MM.1S (cell line): ENCODE data around the gene CDSN.

Experiments used
- DNase-seq: peaks from one replicate; pipeline ENCODE4 v3.0.0-alpha.2; 2015
- H2AFZ ChIP-seq: fragments of 300-600 bp; sonication (generic); 2 replicates; pipeline ENCODE4 v1.6.0; 2016; ENCODE audit warnings: antibody characterized with exemption, low read length
- H3F3A ChIP-seq: fragments of 300-600 bp; sonication (generic); 2 replicates; pipeline ENCODE4 v1.6.1; 2016; ENCODE audit warnings: mild to moderate bottlenecking, antibody characterized with exemption, low read length, moderate library complexity, mixed read lengths; ENCODE audit not compliant: insufficient read depth
- H3K27ac ChIP-seq: fragments of 300-600 bp; sonication (generic); 2 replicates; pipeline ENCODE4 v1.5.1; 2016; ENCODE audit warnings: mild to moderate bottlenecking, low read length
- H3K27me3 ChIP-seq: fragments of 300-600 bp; sonication (generic); replicated peaks from 2 replicates; pipeline ENCODE4 v1.6.0; 2016; ENCODE audit warnings: low read length; ENCODE audit not compliant: insufficient read depth
- H3K36me3 ChIP-seq: fragments of 300-600 bp; sonication (generic); replicated peaks from 2 replicates; pipeline ENCODE4 v1.6.1; 2016; ENCODE audit warnings: mild to moderate bottlenecking, low read length, mixed read lengths; ENCODE audit not compliant: insufficient read depth
- H3K4me1 ChIP-seq: fragments of 300-600 bp; sonication (generic); 2 replicates; pipeline ENCODE4 v1.6.1; 2016; ENCODE audit warnings: low read length, mixed read lengths
- H3K4me2 ChIP-seq: fragments of 300-600 bp; sonication (generic); 2 replicates; pipeline ENCODE4 v1.6.0; 2016; ENCODE audit warnings: low read depth, low read length
- H3K4me3 ChIP-seq: fragments of 300-600 bp; sonication (generic); 2 replicates; pipeline ENCODE4 v1.5.1; 2016; ENCODE audit warnings: low read length, mixed read lengths
- H3K79me2 ChIP-seq: fragments of 300-600 bp; sonication (generic); 2 replicates; pipeline ENCODE4 v1.6.1; 2016; ENCODE audit warnings: mixed run types, low read length, mixed read lengths
- H3K9ac ChIP-seq: fragments of 300-600 bp; sonication (generic); 2 replicates; pipeline ENCODE4 v1.6.1; 2016; ENCODE audit warnings: low read length, mixed read lengths
- H3K9me2 ChIP-seq: fragments of 300-600 bp; sonication (generic); replicated peaks from 2 replicates; pipeline ENCODE4 v1.6.1; 2016; ENCODE audit warnings: mild to moderate bottlenecking, low read length, mixed read lengths; ENCODE audit not compliant: insufficient read depth
- H3K9me3 ChIP-seq: fragments of 300-600 bp; sonication (generic); replicated peaks from 2 replicates; pipeline ENCODE4 v1.6.1; 2016; ENCODE audit warnings: mild to moderate bottlenecking, low read length, mixed read lengths; ENCODE audit not compliant: insufficient read depth
- H4K20me1 ChIP-seq: fragments of 300-600 bp; sonication (generic); 2 replicates; pipeline ENCODE4 v1.6.1; 2016; ENCODE audit warnings: mild to moderate bottlenecking, low read length, moderate library complexity, mixed read lengths; ENCODE audit not compliant: insufficient read depth
- EZH2 ChIP-seq: fragments of 300-600 bp; sonication (generic); optimal IDR thresholded peaks from 2 replicates; pipeline ENCODE3; 2017; ENCODE audit warnings: low read depth, mild to moderate bottlenecking, antibody characterized with exemption, low read length, mixed read lengths
- EZH2phosphoT487 ChIP-seq: fragments of 300-600 bp; sonication (generic); IDR thresholded peaks from 2 replicates; pipeline ENCODE4 v1.6.1; 2018; ENCODE audit warnings: antibody characterized with exemption, low read length
- TF ChIP-seq, protein P1 (sequence below): fragments of 300-600 bp; sonication (generic); IDR thresholded peaks from 2 replicates; pipeline ENCODE4 v1.5.1; 2016; ENCODE audit warnings: antibody characterized with exemption, low read length, mixed read lengths

Gene CDSN

DNA sequence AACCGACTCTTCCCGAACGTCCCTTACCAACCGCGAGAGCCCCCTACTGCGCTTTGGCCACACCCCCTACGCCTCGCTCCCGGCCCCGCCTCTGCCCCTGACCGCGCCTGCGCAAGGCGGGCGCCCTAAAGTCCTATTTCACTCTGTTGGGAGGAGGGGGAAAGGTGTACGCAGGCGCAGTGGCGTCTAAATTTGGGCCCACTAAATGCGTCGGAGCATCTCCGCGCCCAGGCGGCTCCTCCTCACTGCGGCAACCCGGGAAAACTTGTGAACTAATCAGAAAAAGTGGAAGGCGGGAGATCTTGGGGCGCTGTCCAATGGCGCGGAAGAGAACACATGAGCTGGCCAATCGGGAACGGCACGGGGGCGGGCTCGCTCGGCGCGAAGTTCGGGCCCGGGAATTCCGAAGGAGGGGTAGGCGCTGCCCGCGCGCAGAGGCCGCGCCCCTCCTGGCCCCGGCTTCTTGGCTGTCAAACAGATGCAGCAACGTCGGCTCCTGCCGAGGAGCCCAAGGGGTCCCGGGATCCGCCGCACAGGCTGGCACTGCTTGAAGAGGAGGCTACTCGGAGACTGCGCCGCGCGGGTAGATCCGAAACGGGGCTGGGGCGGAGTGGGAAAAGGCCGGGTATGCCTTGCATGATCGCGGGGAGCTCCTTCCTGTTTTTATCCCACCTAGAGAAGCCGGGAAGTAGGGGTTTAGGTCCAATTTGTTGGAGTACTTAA, 38.1 kb upstream of the CDSN start, which contains the start of gene TCF19:
Gene TCF19 (plus strand): TSS at position 450 of the 723 bp plus-strand sequence. CDS start 881 bp downstream, outside the sequence.
- Histone ChIP-seq H3K36me3 (no peaks in the 10 kb centered on the region), H3K9ac (peak within 1 kb of the TSS; percentile 85), H3K27me3 (no peaks in the 10 kb centered on the region), H2AFZ (peak within 1 kb of the TSS; percentile 87), H3K4me2 (peak within 1 kb of the TSS; percentile 98), H3K9me3 (no peaks in the 10 kb centered on the region), H3K9me2 (no peaks in the 10 kb centered on the region), H3F3A (0 out of 2 replicates have a peak, but pooled peaks cover 8% of the 10 kb centered on the region), H3K4me3 (peak within 1 kb of the TSS; percentile 84), H3K4me1 (peaks cover 29% of the 10 kb centered on the region), H3K27ac (peak within 1 kb of the TSS; percentile 46; the same call in 1 of the 2 replicates), H4K20me1 (no peaks in the 10 kb centered on the region; the same call in 1 of the 2 replicates), H3K79me2 (peaks cover 40% of the 10 kb centered on the region)
- TF ChIP-seq, protein P1, sequence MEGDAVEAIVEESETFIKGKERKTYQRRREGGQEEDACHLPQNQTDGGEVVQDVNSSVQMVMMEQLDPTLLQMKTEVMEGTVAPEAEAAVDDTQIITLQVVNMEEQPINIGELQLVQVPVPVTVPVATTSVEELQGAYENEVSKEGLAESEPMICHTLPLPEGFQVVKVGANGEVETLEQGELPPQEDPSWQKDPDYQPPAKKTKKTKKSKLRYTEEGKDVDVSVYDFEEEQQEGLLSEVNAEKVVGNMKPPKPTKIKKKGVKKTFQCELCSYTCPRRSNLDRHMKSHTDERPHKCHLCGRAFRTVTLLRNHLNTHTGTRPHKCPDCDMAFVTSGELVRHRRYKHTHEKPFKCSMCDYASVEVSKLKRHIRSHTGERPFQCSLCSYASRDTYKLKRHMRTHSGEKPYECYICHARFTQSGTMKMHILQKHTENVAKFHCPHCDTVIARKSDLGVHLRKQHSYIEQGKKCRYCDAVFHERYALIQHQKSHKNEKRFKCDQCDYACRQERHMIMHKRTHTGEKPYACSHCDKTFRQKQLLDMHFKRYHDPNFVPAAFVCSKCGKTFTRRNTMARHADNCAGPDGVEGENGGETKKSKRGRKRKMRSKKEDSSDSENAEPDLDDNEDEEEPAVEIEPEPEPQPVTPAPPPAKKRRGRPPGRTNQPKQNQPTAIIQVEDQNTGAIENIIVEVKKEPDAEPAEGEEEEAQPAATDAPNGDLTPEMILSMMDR: no peak
- TF ChIP-seq EZH2: no peak
- TF ChIP-seq EZH2phosphoT487: no peak
- DNase-seq: peak; percentile 98

DNA sequence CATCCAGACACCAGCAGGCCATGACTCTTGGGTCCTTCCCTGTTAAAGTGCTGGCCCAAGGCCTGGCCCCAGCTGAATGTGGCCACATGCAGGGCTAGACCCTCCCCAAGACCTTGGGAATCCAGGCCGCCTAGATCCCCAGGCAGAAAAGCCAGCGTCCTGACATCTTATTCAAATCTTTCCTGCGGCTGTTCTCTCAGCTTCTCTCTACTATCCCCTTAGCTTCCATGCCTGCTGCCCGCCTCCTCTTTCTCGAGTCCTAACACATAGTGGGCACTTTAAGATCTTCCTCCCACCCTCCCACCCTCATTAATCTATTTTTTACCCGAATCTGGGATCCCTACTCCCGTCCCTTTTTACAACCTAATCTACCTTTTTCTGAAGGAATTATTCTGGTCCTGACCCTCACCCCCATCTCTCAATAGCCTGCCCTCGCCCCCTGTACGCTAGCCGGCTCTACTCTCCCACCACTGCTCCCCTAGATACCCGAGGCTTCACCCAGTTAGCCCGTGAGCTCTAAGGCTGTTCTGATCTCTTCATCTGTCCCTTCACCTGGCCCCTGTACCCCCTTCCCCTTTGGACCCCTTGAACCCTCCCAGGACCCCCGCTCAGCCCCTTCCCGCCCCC, 37.4 kb upstream of the CDSN start, which contains the start of gene CCHCR1:
Gene CCHCR1 (minus strand): TSS at position 290 of the 627 bp plus-strand sequence. CDS start 202 bp downstream, at position 88.
- peak within 1 kb of the TSS; percentile 46; the same call in 1 of the 2 replicates for H3K27ac ChIP-seq
- no peaks in the 10 kb centered on the region for H3K9me2 ChIP-seq
- peak within 1 kb of the TSS; percentile 98 for H3K4me2 ChIP-seq
- no peaks in the 10 kb centered on the region; the same call in 1 of the 2 replicates for H4K20me1 ChIP-seq
- no peaks in the 10 kb centered on the region for H3K9me3 ChIP-seq
- peaks cover 22% of the 10 kb centered on the region for H3K4me1 ChIP-seq
- TF ChIP-seq EZH2 (no peak), EZH2phosphoT487 (no peak)
- TF ChIP-seq, protein P1: no peak
- H3F3A ChIP-seq: 0 out of 2 replicates have a peak, but pooled peaks cover 8% of the 10 kb centered on the region
- H2AFZ ChIP-seq: peak within 1 kb of the TSS; percentile 87
- H3K27me3 ChIP-seq: no peaks in the 10 kb centered on the region
- H3K79me2 ChIP-seq: peaks cover 40% of the 10 kb centered on the region
- DNase-seq: no peak
- H3K9ac ChIP-seq: peak within 1 kb of the TSS; percentile 85
- peak within 1 kb of the TSS; percentile 84 for H3K4me3 ChIP-seq
- H3K36me3 ChIP-seq: no peaks in the 10 kb centered on the region

DNA sequence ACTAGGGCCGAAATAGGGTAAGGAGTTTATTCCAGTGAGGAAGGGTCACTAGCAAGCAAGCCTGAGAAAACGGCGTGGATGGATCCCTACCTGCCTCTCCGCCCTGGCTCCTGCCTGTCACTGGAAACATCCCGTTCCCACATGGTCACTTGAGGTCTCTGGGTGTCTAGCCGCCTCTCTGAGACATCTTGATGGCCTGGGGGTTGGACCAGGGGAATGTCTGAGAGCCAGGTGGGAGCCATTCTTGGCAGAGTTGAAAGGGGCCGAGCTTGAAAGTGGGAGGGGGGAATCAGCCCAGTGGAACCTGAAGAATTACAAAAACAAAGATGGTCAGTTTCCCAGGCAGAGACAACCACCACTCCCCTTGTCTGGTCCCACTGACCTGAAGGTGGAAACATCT, 36.4 kb upstream of the CDSN start:
- H3K9ac ChIP-seq: no peak overlapping the region
- no peaks in the 10 kb centered on the region for H3K9me3 ChIP-seq
- 0 out of 2 replicates have a peak, but pooled peaks cover 8% of the 10 kb centered on the region for H3F3A ChIP-seq
- no peak for TF ChIP-seq EZH2
- no peak for TF ChIP-seq EZH2phosphoT487
- TF ChIP-seq, protein P1: no peak
- no peak overlapping the region for H3K4me2 ChIP-seq
- H3K36me3 ChIP-seq: no peaks in the 10 kb centered on the region
- no peak overlapping the region for H3K27ac ChIP-seq
- H3K4me3 ChIP-seq: no peak overlapping the region
- H4K20me1 ChIP-seq: no peaks in the 10 kb centered on the region
- no peak overlapping the region for H2AFZ ChIP-seq
- no peak for DNase-seq
- no peaks in the 10 kb centered on the region for H3K9me2 ChIP-seq
- H3K79me2 ChIP-seq: peaks cover 32% of the 10 kb centered on the region
- H3K4me1 ChIP-seq: peaks cover 13% of the 10 kb centered on the region; the same call in 1 of the 2 replicates
- H3K27me3 ChIP-seq: no peaks in the 10 kb centered on the region
